Activated gamma-delta T cell treated with anti-CD3 and anti-CD28 coated beads, Interleukin-2, amount 50 U/mL, for 16 hours (primary cell): Measurements from ENCODE around the gene CISD3.

Source experiments
- DNase-seq: peaks from one replicate; pipeline ENCODE4 v3.0.0-alpha.2; 2020; ENCODE audit warnings: low read depth

The CISD3 gene, protein sequence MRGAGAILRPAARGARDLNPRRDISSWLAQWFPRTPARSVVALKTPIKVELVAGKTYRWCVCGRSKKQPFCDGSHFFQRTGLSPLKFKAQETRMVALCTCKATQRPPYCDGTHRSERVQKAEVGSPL

DNA sequence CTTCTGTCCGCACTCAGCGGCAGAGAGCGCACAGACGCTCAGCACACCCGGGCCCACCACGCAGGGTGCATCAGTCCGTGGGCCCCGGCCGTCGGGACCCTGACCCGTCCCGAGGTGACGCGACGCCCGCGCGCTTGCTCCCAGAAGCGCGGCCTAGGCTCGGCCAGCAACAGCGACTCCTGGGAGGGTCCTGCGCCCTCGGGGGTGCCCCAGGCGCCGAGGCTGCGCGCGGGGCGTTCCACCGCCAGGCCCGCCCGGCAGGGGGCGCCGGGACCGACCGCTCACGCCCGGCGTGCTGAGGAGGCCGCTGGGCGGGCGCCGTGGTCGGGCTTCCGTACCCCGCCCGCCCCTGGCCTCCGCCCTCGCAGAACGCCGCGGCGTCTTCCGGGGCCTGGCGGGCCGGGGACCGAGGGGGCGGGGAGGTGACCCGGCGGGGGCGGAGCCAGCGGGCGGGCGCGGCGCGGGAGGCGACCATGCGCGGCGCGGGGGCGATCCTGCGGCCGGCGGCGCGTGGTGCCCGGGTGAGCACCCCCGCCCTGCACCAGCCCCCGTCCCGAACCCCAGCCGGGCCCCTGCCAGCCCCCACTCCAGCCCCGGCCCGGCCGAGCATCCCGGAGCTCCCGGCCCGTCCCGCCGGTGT lies at the start of gene CISD3:
Gene CISD3 (plus strand): TSS at position 456 of the 640 bp plus-strand sequence. CDS start 18 bp downstream, at position 474.
- peak; percentile 78 for DNase-seq

DNA sequence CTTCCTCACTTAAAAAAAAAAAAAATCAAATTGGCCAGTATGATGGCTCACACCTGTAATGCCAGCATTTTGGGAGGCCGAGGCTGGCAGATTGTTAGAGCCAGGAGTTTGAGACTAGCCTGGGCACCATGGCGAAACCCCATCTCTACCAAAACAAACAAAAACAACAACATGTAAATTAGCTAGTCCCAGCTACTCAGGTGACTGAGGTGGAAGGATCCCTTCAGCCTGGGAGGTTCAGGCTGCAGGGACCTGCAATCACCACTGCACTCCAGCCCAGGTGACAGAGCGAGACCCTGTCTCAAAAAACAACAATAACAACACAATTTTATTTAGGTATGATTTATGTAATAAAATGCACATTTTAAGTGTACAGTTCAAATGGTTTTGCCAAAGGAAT lies 49.0 kb upstream of the CISD3 start:
- DNase-seq: no peak

DNA sequence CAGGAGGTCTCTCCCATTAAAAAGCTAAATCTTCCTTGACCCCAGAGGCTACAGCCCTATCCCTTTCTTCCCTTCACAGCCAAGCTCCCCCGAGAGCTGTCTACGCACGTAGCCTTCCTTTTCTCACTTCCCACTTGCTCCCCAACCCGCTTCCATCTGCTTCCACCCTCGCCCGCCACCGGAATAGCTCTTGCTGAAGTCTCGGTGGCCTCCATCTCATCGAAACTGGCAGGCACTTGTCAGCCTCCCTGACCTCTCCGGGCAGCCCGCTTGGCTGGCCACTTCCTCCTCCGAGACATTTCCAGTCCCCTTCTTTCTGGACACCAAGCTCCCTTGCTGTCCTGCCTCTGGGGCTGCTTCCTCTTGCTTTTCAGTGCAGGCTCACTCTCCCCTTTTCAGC lies 44.6 kb upstream of the CISD3 start:
- no peak for DNase-seq

DNA sequence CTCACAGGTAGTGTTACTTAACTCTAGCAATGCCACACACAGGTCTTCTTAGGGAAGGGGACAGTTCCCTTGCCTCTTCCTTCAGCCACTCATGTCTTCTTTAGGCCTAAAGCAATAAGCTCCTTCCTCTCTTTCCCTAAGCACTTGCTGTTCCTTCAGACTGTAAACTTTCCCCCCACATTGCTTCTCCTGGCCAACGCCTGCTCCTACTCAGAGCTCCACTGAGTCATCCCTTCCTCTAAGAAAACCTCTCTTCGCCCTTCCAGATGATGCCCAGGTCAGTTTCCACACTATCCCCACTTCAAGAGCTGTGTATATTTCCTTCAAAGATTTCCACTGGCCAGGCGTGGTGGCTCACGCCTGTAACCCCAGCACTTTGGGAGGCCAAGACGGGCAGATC lies 42.9 kb upstream of the CISD3 start:
- DNase-seq: no peak

DNA sequence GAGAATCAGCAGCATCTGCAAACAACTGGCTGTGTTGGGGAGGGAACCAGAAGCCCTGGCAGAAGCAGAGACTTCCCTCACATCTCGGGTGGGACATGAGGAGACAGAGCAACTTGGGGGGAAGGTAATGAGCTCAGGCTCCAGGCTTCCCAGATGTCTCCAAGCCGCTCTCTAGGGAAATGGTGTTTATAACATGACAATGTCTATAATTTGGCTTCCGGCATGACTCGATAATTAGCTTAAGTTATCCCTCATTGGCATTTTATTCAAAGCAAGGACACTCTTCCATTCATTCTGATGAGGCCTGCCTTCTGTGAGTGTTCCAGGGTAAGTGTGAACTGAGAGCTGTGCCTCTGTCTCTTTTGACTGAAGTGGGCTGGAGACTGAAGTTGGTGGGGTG lies 39.8 kb upstream of the CISD3 start:
- DNase-seq: no peak

DNA sequence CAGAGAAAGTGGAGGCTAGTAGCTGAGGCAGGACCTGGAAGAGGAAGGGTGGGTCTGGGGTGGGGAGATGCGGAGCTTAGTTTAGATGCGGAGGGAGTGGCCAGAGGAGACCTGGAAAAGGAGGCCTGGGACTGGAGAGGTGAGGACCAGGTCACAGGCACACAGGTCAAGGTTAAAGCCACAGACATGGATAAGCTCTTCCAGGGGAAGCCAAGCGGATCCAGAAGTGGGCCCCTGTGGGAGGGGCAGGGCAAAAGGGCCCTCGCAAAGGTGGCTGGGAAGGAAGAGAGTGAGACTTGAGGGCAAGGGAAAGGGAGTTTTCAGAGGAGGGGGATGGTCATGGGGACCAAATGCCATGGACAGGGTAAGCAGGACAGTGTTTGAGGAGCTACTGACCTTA lies 39.0 kb upstream of the CISD3 start:
- no peak for DNase-seq

DNA sequence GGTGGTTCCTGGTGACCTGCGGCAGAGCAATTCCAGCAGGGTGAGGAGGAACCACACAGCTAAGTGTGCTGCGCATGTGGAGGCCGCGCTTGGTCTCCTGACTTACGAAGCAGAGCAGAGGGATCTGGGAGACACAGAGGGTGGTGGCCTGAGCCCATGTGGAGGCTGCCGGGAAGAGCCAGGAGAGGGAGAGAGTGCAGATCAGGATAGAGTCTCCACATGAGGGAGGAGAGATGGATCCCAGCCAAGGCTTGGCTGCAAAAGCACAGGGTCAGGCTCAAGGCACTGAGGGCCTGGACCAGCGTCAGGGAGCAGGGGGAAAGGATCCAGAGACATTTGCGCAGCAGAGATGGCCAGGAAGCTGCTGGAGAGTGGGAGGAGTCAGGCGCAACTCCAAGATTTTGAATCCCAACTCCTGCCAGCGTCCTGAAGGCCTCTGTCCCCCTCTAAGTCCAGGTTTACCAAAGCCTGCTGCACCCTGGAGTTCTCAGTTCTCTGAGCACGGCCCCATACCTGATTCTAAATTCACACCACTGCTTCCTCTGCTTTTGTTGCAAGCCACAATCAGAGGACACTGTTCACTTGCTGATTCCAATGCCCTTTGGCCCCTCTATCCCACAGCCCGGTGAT lies 36.3 kb upstream of the CISD3 start:
- no peak for DNase-seq

DNA sequence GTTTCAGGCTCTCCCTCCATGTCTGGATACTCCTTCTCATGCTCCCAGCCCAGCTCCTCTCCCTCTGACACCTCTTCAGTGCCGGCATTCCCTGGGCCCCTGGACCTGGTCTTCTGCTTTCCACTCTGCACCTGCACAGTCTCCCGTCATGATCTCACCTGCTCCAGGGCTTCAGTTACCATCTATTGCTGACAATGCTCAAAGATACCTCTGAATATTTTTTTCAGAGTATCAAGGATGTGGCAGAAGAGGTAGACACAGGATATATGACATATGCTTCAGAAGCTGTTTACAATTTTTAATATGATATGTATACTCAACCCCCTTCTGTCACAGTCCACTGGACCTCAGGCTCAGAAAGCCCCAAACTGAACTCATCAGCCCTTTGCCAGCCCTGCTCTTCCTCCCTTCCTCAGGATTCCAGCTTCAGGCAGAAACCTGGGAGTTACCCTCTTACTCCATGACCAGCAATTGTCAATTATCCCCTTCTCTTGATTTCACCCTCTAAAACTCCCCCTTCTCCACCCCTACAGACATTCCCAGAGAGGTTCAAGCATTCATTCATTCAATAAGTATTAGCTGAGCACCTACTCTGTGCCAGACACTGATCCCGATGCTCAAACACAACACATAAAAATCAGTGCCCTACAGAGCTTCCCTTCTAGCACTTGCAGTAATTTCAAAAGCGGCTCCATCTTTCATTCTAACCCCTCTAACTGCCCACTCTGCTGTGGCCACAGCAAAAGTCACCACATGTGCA lies 32.9 kb upstream of the CISD3 start:
- no peak for DNase-seq

DNA sequence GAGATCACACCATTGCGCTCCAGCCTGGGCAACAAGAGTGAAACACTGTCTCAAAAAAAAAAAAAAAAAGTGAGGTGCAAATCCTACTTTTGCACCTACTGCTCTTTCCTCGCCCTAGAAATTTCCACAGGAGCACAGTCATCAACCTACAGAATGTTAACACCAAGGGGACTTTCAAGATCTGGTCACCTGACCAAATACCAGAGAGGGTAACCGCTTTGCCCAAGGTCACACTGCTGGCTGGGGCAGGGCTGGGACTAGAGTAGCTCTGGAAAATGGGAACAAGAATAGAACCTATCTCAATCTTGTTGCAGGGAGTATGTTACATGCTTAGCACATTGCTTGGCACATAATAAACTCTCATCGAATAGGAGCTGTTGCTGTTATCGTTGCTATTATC lies 31.4 kb upstream of the CISD3 start:
- DNase-seq: no peak

DNA sequence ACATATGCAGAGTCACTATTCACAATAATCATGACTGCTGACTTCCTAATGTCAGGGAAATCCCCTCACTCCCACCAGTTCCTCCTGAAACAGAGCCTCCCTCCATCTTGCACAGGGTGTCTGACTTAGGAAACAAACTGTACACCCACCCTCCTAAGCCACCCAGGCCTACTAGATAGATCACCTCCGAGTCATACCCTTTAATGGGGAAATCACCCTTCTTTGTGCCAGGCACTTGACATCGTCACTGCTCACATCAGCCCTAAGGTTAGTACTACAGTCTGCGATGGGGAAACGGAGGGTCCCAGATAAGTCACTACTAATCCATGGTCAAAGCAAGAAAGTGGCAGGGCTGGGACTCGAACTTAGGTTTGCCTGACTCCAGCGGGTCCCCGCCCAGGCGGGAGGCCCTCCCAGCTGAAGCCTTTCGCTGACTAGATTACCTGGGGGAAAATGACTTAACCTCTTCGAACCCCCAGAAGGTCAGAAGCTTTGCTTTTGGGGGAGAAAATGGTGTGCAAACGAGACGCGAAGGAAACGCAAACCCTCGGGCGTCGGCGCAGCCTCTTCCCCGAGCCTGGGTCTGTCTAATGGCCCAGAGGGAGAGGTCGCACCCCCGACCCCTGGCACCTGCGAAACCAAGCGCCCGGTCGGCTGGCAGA lies 28.5 kb upstream of the CISD3 start:
- peak; percentile 73 for DNase-seq

DNA sequence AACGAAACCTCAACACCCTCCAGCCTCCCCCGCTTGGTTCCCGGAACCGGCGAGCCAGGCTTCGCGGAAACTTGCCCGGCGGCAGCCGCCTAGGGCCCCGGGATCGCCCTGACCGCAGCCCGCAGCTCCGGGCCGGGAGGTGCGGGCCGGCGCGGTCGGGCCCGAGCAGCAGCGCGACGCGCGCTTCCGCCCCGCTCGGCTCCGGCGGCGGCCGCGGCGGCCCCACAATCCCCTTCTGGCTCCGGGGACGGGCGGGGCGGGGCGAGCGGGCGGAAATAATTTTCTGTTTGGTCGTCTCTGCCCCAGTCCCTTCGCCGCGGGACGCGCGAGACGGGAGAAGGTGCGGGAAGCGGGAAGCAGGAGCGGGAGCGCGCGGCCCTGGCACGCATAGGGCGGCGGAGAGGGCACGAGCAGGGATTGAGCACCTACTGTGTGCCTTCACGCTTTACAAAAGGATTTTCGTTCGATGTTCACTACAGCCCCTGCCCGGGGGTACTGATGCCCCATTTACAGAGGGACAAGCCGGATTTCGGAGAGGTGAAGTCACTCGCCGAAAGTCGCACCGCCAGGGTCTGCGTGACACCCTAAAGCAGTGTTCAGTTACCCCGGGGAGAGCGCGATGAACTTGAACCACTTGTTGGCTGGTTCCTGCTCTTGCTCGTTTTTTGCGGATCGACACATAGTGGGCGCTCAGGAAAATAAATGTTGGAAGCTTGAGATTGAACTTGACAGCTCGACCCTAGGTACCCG lies 27.8 kb upstream of the CISD3 start:
- peak; percentile 62 for DNase-seq

DNA sequence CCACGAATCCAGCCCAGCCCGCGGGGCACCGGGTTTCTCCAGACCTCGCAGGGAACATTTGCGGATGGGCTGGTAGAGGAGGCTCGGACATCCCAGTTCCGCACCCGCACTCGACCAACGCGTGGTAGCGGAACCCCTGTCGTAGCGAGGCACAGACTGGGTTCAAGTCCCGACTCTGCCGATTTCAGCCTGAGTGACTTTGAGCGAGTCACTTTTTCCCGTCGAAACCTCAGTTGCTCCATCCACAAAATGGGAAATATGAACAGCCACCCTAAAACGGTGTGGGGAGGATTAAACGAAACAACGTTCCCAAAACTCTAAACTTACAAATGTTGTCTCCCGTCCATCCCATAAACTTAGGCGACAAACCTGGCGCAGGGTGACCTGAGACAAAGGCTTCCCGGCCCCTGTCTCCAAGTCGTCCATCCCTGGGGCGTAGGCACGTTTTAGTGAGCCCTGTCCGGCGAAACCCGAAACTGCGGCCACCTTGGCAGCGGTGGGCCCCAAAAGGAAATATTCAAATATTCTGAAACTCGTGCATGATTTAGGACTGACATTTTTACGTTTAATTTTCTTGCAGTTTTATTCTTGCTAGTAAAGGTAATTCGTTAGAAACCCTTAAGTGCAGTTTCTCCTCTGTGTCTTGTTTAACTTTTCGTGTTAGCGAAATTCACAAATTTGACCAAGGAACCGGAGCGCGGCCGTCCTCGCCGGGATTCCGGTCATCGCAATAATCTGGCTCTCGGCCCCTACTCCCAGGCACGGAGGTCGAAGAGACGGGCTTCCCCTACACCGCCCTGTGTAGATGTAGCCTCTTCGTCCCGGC lies 27.0 kb upstream of the CISD3 start:
- no peak for DNase-seq

DNA sequence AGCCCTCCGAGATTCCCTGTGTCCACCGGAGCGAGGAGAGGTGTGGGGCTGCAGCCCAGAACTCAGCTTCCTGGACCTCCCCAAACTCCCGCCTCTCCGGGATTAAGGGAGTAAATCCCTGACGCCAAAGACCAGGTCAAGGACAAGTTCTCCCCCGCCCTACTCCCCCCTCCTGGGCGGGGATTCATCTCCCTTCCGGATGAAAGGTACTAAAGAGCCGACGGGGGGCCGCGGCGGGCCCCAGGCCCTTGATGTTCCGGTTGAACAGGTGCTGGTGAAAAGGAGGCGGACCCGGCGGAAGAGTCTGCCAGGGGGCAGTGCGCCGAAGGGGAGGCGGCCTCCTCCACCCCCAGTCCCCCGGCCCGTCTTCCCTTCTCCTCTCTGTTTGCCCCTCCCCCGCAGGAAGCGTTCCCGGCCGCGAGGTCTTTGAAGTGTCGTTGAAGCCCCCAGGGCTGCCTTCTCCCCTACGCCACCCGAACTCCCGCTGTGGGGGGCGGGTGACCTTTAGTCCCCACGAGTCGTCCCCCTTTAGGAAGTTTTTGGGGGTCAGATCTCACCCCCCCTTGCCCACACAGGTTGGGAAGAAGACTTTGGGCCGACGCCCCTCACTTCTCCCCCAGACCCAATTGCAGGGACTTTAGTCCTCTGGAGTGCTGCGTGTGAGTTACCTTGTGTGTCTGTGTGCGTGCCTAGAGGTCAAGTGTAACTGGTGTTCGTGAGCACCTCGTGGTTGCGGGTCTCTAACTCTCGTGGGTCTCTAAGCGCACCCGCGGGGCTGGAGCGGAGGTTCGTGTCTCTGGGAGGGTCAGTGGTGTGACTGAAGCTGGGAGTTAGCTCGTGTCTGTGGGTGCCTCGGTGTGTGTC lies 26.2 kb upstream of the CISD3 start:
- DNase-seq: peak; percentile 63

DNA sequence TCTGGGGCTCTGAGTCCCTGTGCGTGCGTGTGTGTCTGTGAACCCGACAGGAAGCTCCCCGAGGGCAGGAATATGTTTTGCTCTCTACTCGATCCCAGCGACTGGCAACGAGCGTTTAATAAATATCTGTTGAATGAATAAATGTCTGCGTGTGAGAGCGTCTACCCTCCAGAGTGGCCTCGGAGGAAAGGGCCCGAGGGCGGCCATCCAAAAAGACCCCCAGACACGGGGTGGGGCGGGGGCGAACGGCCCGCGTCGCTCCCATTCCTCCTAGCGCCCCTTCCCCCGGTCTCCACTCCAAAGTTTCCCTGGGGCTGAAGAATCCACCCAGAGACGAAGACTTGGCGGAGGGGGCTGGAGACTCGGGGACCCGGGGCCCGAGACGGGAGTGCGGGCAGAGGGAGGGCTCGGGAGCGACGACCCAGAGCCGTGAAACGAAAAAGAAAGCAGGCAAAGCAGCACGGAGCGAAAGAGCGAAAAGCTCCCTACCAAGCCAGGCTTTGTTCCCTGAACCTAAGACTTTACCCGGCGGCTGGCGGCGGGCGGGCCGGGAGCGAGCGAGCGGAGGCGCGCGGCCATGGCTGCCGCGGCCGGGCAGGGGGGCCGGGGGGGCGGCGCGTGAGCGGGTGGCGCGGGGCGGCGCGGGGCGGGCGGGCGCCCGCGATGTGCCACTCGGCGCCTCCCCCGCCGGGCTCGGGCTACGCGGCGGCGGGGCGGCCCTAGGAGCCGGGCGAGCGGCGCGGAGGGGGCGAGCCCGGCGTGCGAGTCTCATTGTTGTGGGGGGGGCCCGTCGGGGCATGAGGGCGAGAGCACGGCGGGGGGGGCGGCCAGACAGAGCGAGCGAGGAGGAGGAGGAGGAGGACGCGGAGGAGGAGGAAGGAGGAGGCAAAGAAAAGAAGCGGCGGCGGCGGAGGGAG lies 25.3 kb upstream of the CISD3 start, which contains the start of gene MLLT6:
Gene MLLT6 (plus strand): TSS at position 668 of the 917 bp plus-strand sequence. CDS start 360 bp downstream, outside the sequence.
- DNase-seq: peak; percentile 61

DNA sequence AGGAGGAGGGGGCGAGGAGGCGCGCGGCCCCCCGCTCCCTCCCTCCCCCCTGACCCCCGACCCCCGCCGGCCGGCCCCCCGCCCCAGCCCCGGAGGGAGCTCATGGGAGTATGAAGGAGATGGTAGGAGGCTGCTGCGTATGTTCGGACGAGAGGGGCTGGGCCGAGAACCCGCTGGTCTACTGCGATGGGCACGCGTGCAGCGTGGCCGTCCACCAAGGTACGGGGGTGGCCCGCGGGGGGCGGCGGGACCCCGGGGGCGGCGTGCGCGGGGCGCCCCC lies 24.7 kb upstream of the CISD3 start:
- DNase-seq: no peak

DNA sequence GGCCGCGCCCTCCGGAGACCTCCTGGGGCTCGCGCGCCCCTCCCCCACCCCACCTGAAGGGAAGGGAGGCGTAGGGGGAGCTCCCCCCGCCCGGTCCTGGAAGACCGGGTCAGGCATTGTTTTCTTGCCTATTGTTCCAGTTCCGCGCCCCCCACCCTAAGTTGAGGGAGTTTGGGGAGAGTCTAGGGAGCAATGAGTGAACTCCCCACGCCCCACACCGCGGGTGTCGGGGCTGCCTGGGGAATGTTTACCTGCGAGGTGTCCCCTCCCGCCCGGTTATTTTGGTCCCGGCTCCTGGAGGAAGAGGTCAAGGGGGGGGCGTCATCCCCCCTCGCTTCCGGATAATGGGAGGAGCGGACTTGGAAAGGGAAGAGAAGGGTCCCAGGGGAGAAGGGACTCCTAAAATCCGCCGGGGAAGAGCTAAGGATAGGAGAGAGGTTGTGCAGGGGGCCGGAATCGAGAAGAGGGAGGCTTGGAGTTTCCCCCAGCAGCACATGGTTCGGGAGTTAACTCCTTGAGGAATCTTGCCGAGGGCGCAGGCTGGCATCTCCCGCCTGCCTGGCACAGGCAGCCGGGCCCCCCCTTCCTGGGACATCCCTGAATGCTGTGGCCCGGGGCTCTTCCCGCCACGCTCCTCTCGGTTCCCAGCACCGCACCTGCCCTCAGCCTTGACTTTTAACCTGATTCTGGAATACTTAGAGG lies 24.2 kb upstream of the CISD3 start:
- DNase-seq: no peak

DNA sequence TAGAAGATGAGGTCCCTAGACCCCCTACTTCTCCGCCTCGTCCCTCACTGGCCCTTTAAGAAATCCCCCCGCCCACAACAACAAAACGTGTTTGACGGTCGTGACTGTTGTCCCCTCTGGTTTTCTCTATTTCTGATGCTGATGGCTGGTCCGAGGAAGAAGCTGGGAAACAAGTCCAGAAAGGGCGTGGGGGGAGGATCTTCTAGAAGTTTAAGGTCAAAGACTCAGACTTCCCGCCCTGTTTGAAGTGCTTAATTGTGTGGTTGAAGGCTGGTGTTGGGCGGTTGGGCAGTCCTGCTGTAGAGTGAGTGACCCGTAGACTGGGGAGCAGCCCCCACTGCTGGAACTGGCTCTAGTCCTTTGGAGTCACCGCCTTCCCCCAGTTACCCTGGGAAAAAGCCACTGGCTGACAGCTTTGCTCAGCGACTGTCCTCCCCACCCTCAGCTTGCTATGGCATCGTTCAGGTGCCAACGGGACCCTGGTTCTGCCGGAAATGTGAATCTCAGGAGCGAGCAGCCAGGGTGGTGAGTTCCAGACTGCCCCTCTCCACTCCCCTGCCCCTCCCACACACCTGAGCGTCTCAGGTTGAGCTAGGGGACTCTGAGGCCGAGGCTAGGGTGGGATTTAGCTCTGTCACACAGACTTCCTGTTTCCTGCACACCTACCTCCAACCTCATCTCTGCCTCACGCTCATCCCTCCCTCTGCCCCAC lies 23.5 kb upstream of the CISD3 start:
- no peak for DNase-seq
